ENCODE results near the gene TNFAIP8L2. TPM values are rescaled to one million over a fixed set of nuclear protein-coding genes. Genes with fewer than 3 reads are reported as not detected.

The TNFAIP8L2 gene
- not detected for polyA plus RNA-seq (2013, experiment 1 of 2)
- not detected for polyA plus RNA-seq (2013, experiment 2 of 2)

DNA sequence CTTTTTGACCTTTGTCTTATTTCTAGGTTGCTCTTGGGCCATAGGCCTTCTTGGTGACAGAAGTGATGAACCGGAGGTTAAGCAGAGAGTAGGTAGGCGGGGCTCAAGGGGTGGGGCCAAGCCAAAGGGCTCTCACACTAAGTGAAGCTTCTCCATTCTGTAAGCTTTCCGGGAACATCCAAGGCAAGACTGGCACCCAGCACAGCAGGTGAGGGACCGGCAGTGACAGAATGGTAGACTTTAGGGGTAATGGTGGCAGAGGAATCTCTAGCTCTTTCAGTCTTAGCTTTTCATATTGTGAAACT lies at the start of gene TNFAIP8L2:
Gene TNFAIP8L2, plus strand, starts transcription at position 135 of the 305 bp plus-strand sequence. CDS start 2,049 bp downstream, outside the sequence.
- H3K79me1 ChIP-seq (replicated peaks; ENCODE audit: low read length, poor library complexity, severe bottlenecking): peaks cover 8% of the 10 kb centered on the region
- no peak within 1 kb of the TSS for H3K14ac ChIP-seq (ENCODE audit: low read length in 2 of 2)
- H3K18ac ChIP-seq (ENCODE audit: low read depth in 1 of 2, low read length in 2 of 2): no peak within 1 kb of the TSS
- no peak within 1 kb of the TSS for H3K4me3 ChIP-seq (ENCODE audit: insufficient read depth in 1 of 2, low read depth in 1 of 2, low read length in 2 of 2)
- H4K8ac ChIP-seq (ENCODE audit: low read length): no peak within 1 kb of the TSS
- H2BK15ac ChIP-seq (ENCODE audit: low read depth, poor library complexity, severe bottlenecking): no peak within 1 kb of the TSS
- no peak within 1 kb of the TSS for H4K91ac ChIP-seq (ENCODE audit: low read length)
- no peak within 1 kb of the TSS for H3K27ac ChIP-seq (ENCODE audit: low read length, poor library complexity, severe bottlenecking)
- H3K9ac ChIP-seq (ENCODE audit: low read length): no peak within 1 kb of the TSS
- no peak within 1 kb of the TSS for H2AFZ ChIP-seq (ENCODE audit: low read depth, low read length)
- H2BK120ac ChIP-seq (ENCODE audit: low read depth, low read length): no peak within 1 kb of the TSS
- no peak for DNase-seq
- no peaks in the 10 kb centered on the region for H3K27me3 ChIP-seq (ENCODE audit: control insufficient read depth in 1 of 2, insufficient read depth in 1 of 2, low read length in 2 of 2)
- H2AK5ac ChIP-seq (ENCODE audit: low read length, severe bottlenecking): no peak within 1 kb of the TSS
- WGBS: 79% methylated on average over 4 of the region's 4 CpGs
- no peak within 1 kb of the TSS for H3K4me2 ChIP-seq (ENCODE audit: low read length, poor library complexity, severe bottlenecking)
- H3K4ac ChIP-seq (ENCODE audit: low read depth in 1 of 2, low read length in 2 of 2): no peak within 1 kb of the TSS
- no peaks in the 10 kb centered on the region for H3K4me1 ChIP-seq (ENCODE audit: control insufficient read depth, insufficient read depth, low read depth, low read length)
- no peak within 1 kb of the TSS for H2BK12ac ChIP-seq (ENCODE audit: low read length in 2 of 2)
- H3K9me3 ChIP-seq (ENCODE audit: control insufficient read depth, low read length): no peaks in the 10 kb centered on the region
- no peak within 1 kb of the TSS for H2BK5ac ChIP-seq (ENCODE audit: low read depth, low read length, poor library complexity, severe bottlenecking)
- H3K36me3 ChIP-seq (ENCODE audit: control insufficient read depth in 1 of 2, insufficient read depth in 2 of 2, low read depth in 1 of 2, low read length in 2 of 2): peaks cover 32 to 60% of the 10 kb centered on the region in 2 experiments
- no peak within 1 kb of the TSS for H3K23ac ChIP-seq (ENCODE audit: low read length in 2 of 2)

- Histone ChIP-seq H3K18ac (ENCODE audit: low read depth in 1 of 2, low read length in 2 of 2) (no peak overlapping the region), H4K8ac (ENCODE audit: low read length) (no peak overlapping the region), H2BK5ac (ENCODE audit: low read depth, low read length, poor library complexity, severe bottlenecking) (no peak overlapping the region), H2BK120ac (ENCODE audit: low read depth, low read length) (no peak overlapping the region), H2AFZ (ENCODE audit: low read depth, low read length) (no peak overlapping the region), H2BK15ac (ENCODE audit: low read depth, poor library complexity, severe bottlenecking) (no peak overlapping the region), H3K23ac (ENCODE audit: low read length in 2 of 2) (no peak overlapping the region), H3K4me2 (ENCODE audit: low read length, poor library complexity, severe bottlenecking) (no peak overlapping the region), H2AK5ac (ENCODE audit: low read length, severe bottlenecking) (no peak overlapping the region), H3K27me3 (ENCODE audit: control insufficient read depth in 1 of 2, insufficient read depth in 1 of 2, low read length in 2 of 2) (no peaks in the 10 kb centered on the region), H3K9ac (ENCODE audit: low read length) (peak overlapping the region; percentile 61), H4K91ac (ENCODE audit: low read length) (no peak overlapping the region), H3K9me3 (ENCODE audit: control insufficient read depth, low read length) (no peaks in the 10 kb centered on the region), H3K36me3 (ENCODE audit: control insufficient read depth in 1 of 2, insufficient read depth in 2 of 2, low read depth in 1 of 2, low read length in 2 of 2) (peaks cover 3 to 17% of the 10 kb centered on the region in 2 experiments), H2BK12ac (ENCODE audit: low read length in 2 of 2) (no peak overlapping the region), H3K4me1 (ENCODE audit: control insufficient read depth, insufficient read depth, low read depth, low read length) (no peaks in the 10 kb centered on the region), H3K79me1 (replicated peaks; ENCODE audit: low read length, poor library complexity, severe bottlenecking) (no peaks in the 10 kb centered on the region), H3K14ac (ENCODE audit: low read length in 2 of 2) (no peak overlapping the region), H3K4me3 (ENCODE audit: insufficient read depth in 1 of 2, low read depth in 1 of 2, low read length in 2 of 2) (no peak overlapping the region), H3K27ac (ENCODE audit: low read length, poor library complexity, severe bottlenecking) (no peak overlapping the region), H3K4ac (ENCODE audit: low read depth in 1 of 2, low read length in 2 of 2) (no peak overlapping the region)
- DNase-seq: peak; percentile 48
- 65% methylated on average over 1 of the region's 2 CpGs for WGBS
Observed at GRCh38 chr1:151106894-151107293, 49.6 kb upstream of the TNFAIP8L2 start.

DNA sequence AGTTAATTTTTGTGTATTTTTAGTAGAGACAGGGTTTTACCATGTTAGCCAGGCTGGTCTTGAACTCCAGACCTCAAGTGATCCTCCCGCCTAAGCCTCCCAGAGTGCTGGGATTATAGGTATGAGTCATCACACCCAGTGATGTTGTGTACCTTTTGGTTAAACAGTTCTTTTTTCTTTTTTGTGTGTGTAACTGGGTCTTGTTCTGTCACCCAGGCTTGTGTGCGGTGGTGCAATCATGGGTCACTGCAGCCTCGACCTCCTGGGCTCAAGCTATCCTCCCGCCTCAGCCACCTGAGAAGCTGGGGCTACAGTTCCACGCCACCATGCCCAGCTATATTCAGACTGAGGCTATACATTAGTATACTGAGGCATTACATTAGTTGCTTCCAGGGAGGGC lies 48.1 kb upstream of the TNFAIP8L2 start:
- Histone ChIP-seq H2BK12ac (ENCODE audit: low read length in 2 of 2) (no peak overlapping the region), H2AK5ac (ENCODE audit: low read length, severe bottlenecking) (no peak overlapping the region), H3K18ac (ENCODE audit: low read depth in 1 of 2, low read length in 2 of 2) (no peak overlapping the region), H3K14ac (ENCODE audit: low read length in 2 of 2) (no peak overlapping the region), H3K4me1 (ENCODE audit: control insufficient read depth, insufficient read depth, low read depth, low read length) (no peaks in the 10 kb centered on the region), H3K36me3 (ENCODE audit: control insufficient read depth in 1 of 2, insufficient read depth in 2 of 2, low read depth in 1 of 2, low read length in 2 of 2) (peaks cover 3 to 17% of the 10 kb centered on the region in 2 experiments), H2BK120ac (ENCODE audit: low read depth, low read length) (no peak overlapping the region), H2BK15ac (ENCODE audit: low read depth, poor library complexity, severe bottlenecking) (no peak overlapping the region), H4K91ac (ENCODE audit: low read length) (no peak overlapping the region), H3K4me3 (ENCODE audit: insufficient read depth in 1 of 2, low read depth in 1 of 2, low read length in 2 of 2) (no peak overlapping the region), H3K9ac (ENCODE audit: low read length) (no peak overlapping the region), H3K27me3 (ENCODE audit: control insufficient read depth in 1 of 2, insufficient read depth in 1 of 2, low read length in 2 of 2) (no peaks in the 10 kb centered on the region), H3K4ac (ENCODE audit: low read depth in 1 of 2, low read length in 2 of 2) (no peak overlapping the region), H2BK5ac (ENCODE audit: low read depth, low read length, poor library complexity, severe bottlenecking) (no peak overlapping the region), H3K4me2 (ENCODE audit: low read length, poor library complexity, severe bottlenecking) (no peak overlapping the region), H3K79me1 (replicated peaks; ENCODE audit: low read length, poor library complexity, severe bottlenecking) (no peaks in the 10 kb centered on the region), H2AFZ (ENCODE audit: low read depth, low read length) (no peak overlapping the region), H3K27ac (ENCODE audit: low read length, poor library complexity, severe bottlenecking) (no peak overlapping the region), H3K23ac (ENCODE audit: low read length in 2 of 2) (no peak overlapping the region), H4K8ac (ENCODE audit: low read length) (no peak overlapping the region), H3K9me3 (ENCODE audit: control insufficient read depth, low read length) (no peaks in the 10 kb centered on the region)
- no peak for DNase-seq
- 98% methylated on average over 5 of the region's 5 CpGs for WGBS

GRCh38 chr1:151113877-151114276 lies 42.6 kb upstream of the TNFAIP8L2 start:
- no peak overlapping the region for H4K8ac ChIP-seq (ENCODE audit: low read length)
- no peak overlapping the region for H3K27ac ChIP-seq (ENCODE audit: low read length, poor library complexity, severe bottlenecking)
- H3K4me3 ChIP-seq (ENCODE audit: insufficient read depth in 1 of 2, low read depth in 1 of 2, low read length in 2 of 2): no peak overlapping the region

More at GRCh38 chr1:151113877-151114276, 42.6 kb upstream of the TNFAIP8L2 start:
- no peak overlapping the region for H2BK120ac ChIP-seq (ENCODE audit: low read depth, low read length)
- 100% methylated on average over 2 of the region's 5 CpGs for WGBS
- no peak for DNase-seq
- no peak overlapping the region for H4K91ac ChIP-seq (ENCODE audit: low read length)
- no peaks in the 10 kb centered on the region for H3K4me1 ChIP-seq (ENCODE audit: control insufficient read depth, insufficient read depth, low read depth, low read length)
- H3K79me1 ChIP-seq (replicated peaks; ENCODE audit: low read length, poor library complexity, severe bottlenecking): no peaks in the 10 kb centered on the region
- no peak overlapping the region for H3K4ac ChIP-seq (ENCODE audit: low read depth in 1 of 2, low read length in 2 of 2)
- no peaks in the 10 kb centered on the region for H3K9me3 ChIP-seq (ENCODE audit: control insufficient read depth, low read length)
- no peaks in the 10 kb centered on the region for H3K27me3 ChIP-seq (ENCODE audit: control insufficient read depth in 1 of 2, insufficient read depth in 1 of 2, low read length in 2 of 2)
- no peak overlapping the region for H3K18ac ChIP-seq (ENCODE audit: low read depth in 1 of 2, low read length in 2 of 2)
- no peak overlapping the region for H2BK15ac ChIP-seq (ENCODE audit: low read depth, poor library complexity, severe bottlenecking)
- H3K14ac ChIP-seq (ENCODE audit: low read length in 2 of 2): no peak overlapping the region
- no peak overlapping the region for H3K23ac ChIP-seq (ENCODE audit: low read length in 2 of 2)
- no peak overlapping the region for H3K4me2 ChIP-seq (ENCODE audit: low read length, poor library complexity, severe bottlenecking)
- no peak overlapping the region for H3K9ac ChIP-seq (ENCODE audit: low read length)
- H2BK5ac ChIP-seq (ENCODE audit: low read depth, low read length, poor library complexity, severe bottlenecking): no peak overlapping the region
- H2AK5ac ChIP-seq (ENCODE audit: low read length, severe bottlenecking): no peak overlapping the region
- no peak overlapping the region for H2BK12ac ChIP-seq (ENCODE audit: low read length in 2 of 2)
- peaks cover 0 to 19% of the 10 kb centered on the region in 2 experiments for H3K36me3 ChIP-seq (ENCODE audit: control insufficient read depth in 1 of 2, insufficient read depth in 2 of 2, low read depth in 1 of 2, low read length in 2 of 2)
- no peak overlapping the region for H2AFZ ChIP-seq (ENCODE audit: low read depth, low read length)

Measured in mesenchymal stem cell (in vitro differentiated cells and primary cell).